ENCODE measurements around the gene TNXB.

- TF ChIP-seq POLR2AphosphoS5 (IDR thresholded peaks at IDR 0.05) = no peak
- no peak for TF ChIP-seq EP300 (conservative IDR thresholded peaks at IDR 0.05; ENCODE audit: poor library complexity, severe bottlenecking)
Measured at GRCh38 chr6:32132110-32132509, 23.0 kb upstream of the TNXB start.

Data from neural cell (in vitro differentiated cells).